NOMO-1 (cell line): ENCODE data around the gene NAALAD2.
"Not testable (repeated sequence)": the region's sequence is repeated elsewhere in the genome, so short reads cannot be mapped to it uniquely, and the experiment has no call there.

Source experiments
- DNase-seq, 2 experiments: peaks; one replicate each; lab custom pipeline; 2025; ENCODE audit not compliant: unreplicated experiment in 2 of 2; lab: John Stamatoyannopoulos, UW

The NAALAD2 gene

GRCh38 chr11:90134478-90135003 is at the start of gene NAALAD2:
TSS of gene NAALAD2 (plus strand) at chr11:90134663. CDS start at chr11:90134759, 96 bp downstream.
- DNase-seq, result peak in 1 of 2 experiments; percentile 34

GRCh38 chr11:90085650-90086049 is 48.8 kb upstream of the NAALAD2 start, which contains the start of gene UBTFL1:
TSS of gene UBTFL1 (plus strand) at chr11:90085950. CDS start at chr11:90085950, 0 bp downstream.
- not testable (repeated sequence) for DNase-seq

GRCh38 chr11:90088731-90089130 is 45.7 kb upstream of the NAALAD2 start:
- DNase-seq, result not testable (repeated sequence)

GRCh38 chr11:90095230-90095924 is 39.1 kb upstream of the NAALAD2 start:
- not testable (repeated sequence) for DNase-seq

- DNase-seq, result not testable (repeated sequence)
Observed at GRCh38 chr11:90098261-90098660, 36.2 kb upstream of the NAALAD2 start.

- DNase-seq, result no peak
Observed at GRCh38 chr11:90100431-90100830, 34.0 kb upstream of the NAALAD2 start.

GRCh38 chr11:90113541-90113940 is 20.9 kb upstream of the NAALAD2 start:
- DNase-seq, result no peak

GRCh38 chr11:90120191-90120590 is 14.3 kb upstream of the NAALAD2 start:
- no peak for DNase-seq

GRCh38 chr11:90124371-90124770 is 10.1 kb upstream of the NAALAD2 start:
- DNase-seq, result no peak

GRCh38 chr11:90124946-90125345 is 9.5 kb upstream of the NAALAD2 start:
- no peak for DNase-seq

GRCh38 chr11:90133560-90134477 is 644 bp upstream of the NAALAD2 start:
- no peak for DNase-seq

- no peak for DNase-seq
Observed at GRCh38 chr11:90135016-90135415, 553 bp downstream of the NAALAD2 start.

GRCh38 chr11:90148900-90149299 is 14.4 kb downstream of the NAALAD2 start:
- DNase-seq, result no peak

GRCh38 chr11:90166982-90167573 is 32.6 kb downstream of the NAALAD2 start:
- not testable (repeated sequence) for DNase-seq

GRCh38 chr11:90167704-90168103 is 33.2 kb downstream of the NAALAD2 start:
- not testable (repeated sequence) for DNase-seq

GRCh38 chr11:90168571-90168970 is 34.1 kb downstream of the NAALAD2 start:
- DNase-seq, result no peak

- DNase-seq, result no peak
Observed at GRCh38 chr11:90171359-90171758, 36.9 kb downstream of the NAALAD2 start.

- no peak for DNase-seq
Observed at GRCh38 chr11:90176069-90176468, 41.6 kb downstream of the NAALAD2 start.

- no peak for DNase-seq
Observed at GRCh38 chr11:90178751-90179150, 44.3 kb downstream of the NAALAD2 start.

GRCh38 chr11:90179923-90180322 is 45.5 kb downstream of the NAALAD2 start:
- no peak for DNase-seq

- DNase-seq, result no peak
Observed at GRCh38 chr11:90187839-90188238, 53.4 kb downstream of the NAALAD2 start.
